HK-2 (cell line): ENCODE results near the gene SPSB2.

Source experiments
- DNase-seq: peaks from one replicate; pipeline ENCODE4 v3.0.0-alpha.2; 2018; ENCODE audit not compliant: unreplicated experiment

Gene SPSB2

GRCh38 chr12:6851153-6851920, 21.8 kb downstream of the SPSB2 start, which contains the start of gene CDCA3:
Gene CDCA3, minus strand, starts transcription at chr12:6851286. Its CDS starts 334 bp downstream, at chr12:6850952.
- peak; percentile 94 for DNase-seq

- no peak for DNase-seq
These were observed 22.3 kb downstream of the SPSB2 start for GRCh38 chr12:6850796-6851152.

- DNase-seq: no peak
These were observed 23.0 kb downstream of the SPSB2 start for GRCh38 chr12:6849976-6850560.

GRCh38 chr12:6849427-6849826, 23.7 kb downstream of the SPSB2 start:
- DNase-seq: no peak

- DNase-seq: no peak
These were observed 25.4 kb downstream of the SPSB2 start for GRCh38 chr12:6847676-6848075.

GRCh38 chr12:6846316-6846869, 26.7 kb downstream of the SPSB2 start:
- no peak for DNase-seq

- no peak for DNase-seq
These were observed 27.7 kb downstream of the SPSB2 start for GRCh38 chr12:6845395-6845794.

GRCh38 chr12:6843118-6843902, 29.8 kb downstream of the SPSB2 start:
- DNase-seq: no peak

GRCh38 chr12:6842075-6842474, 31.0 kb downstream of the SPSB2 start:
- no peak for DNase-seq

GRCh38 chr12:6840761-6841515, 32.2 kb downstream of the SPSB2 start, which contains the start of gene GNB3:
Gene GNB3, plus strand, starts transcription at chr12:6840925. Its CDS starts 363 bp downstream, at chr12:6841288.
- DNase-seq: no peak

- no peak for DNase-seq
These were observed 32.8 kb downstream of the SPSB2 start for GRCh38 chr12:6840330-6840729.

GRCh38 chr12:6839482-6840201, 33.5 kb downstream of the SPSB2 start:
- DNase-seq: no peak

- DNase-seq: no peak
These were observed 34.2 kb downstream of the SPSB2 start for GRCh38 chr12:6838854-6839253.

GRCh38 chr12:6837370-6838060, 35.6 kb downstream of the SPSB2 start:
- DNase-seq: no peak

- DNase-seq: no peak
These were observed 36.3 kb downstream of the SPSB2 start for GRCh38 chr12:6836851-6837250.

- no peak for DNase-seq
These were observed 38.2 kb downstream of the SPSB2 start for GRCh38 chr12:6834873-6835272.

- DNase-seq: no peak
These were observed 38.8 kb downstream of the SPSB2 start for GRCh38 chr12:6834254-6834653.

GRCh38 chr12:6833189-6833890, 39.8 kb downstream of the SPSB2 start:
- DNase-seq: no peak

GRCh38 chr12:6832125-6832524, 41.0 kb downstream of the SPSB2 start:
- no peak for DNase-seq
